GM12872 (cell line): ENCODE results near the gene UBE4A.

Experiments used
- CTCF ChIP-seq: IDR thresholded peaks from 3 replicates; pipeline ENCODE4 v1.5.1; 2011; ENCODE audit warnings: low read depth, mild to moderate bottlenecking, low read length, moderate library complexity; ENCODE audit not compliant: insufficient read depth

UBE4A gene

GRCh38 chr11:118418766-118419165 is 59.4 kb downstream of the UBE4A start:
- TF ChIP-seq CTCF: no peak

DNA sequence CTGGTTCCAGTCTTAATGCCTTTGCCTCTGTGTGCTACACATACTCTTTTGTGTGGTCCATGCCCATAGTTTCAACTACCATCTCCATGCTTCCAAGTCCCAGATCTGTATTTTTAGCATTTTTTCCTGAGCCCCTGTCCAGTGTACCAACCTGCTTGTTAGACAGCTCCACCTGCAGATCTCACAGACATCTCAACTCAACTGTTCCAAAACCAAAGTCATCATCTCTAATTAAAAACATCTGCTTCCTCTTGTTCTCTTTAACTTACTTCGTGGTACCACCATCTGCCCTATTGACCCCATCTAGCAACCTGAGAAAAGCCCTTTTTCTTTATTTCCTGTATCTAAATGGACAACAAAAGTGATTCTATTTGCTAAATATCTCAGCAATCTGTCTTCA is 68.3 kb downstream of the UBE4A start:
- TF ChIP-seq CTCF: no peak

GRCh38 chr11:118430956-118431355 is 71.6 kb downstream of the UBE4A start:
- no peak for TF ChIP-seq CTCF

DNA sequence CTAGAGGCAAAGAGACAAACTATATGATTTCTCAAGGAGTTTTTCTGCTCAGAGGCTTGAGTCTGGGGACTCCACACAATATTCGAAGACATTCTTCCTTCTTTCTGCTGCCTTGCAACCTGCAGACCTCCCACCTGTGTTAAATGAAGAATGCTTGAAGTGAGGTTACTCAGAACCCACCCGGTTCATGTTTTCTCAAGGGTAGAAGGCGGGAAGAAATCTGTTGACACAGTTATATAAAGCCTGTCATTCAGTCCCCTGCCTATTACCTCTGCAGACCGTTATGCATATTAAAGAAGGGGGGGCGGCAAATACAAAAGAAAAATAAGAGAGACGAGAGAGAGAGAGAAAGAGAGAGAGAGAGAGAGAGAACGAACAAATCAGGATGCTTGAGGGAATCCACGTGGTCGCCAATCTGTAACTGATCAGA is 74.7 kb downstream of the UBE4A start:
- no peak for TF ChIP-seq CTCF

DNA sequence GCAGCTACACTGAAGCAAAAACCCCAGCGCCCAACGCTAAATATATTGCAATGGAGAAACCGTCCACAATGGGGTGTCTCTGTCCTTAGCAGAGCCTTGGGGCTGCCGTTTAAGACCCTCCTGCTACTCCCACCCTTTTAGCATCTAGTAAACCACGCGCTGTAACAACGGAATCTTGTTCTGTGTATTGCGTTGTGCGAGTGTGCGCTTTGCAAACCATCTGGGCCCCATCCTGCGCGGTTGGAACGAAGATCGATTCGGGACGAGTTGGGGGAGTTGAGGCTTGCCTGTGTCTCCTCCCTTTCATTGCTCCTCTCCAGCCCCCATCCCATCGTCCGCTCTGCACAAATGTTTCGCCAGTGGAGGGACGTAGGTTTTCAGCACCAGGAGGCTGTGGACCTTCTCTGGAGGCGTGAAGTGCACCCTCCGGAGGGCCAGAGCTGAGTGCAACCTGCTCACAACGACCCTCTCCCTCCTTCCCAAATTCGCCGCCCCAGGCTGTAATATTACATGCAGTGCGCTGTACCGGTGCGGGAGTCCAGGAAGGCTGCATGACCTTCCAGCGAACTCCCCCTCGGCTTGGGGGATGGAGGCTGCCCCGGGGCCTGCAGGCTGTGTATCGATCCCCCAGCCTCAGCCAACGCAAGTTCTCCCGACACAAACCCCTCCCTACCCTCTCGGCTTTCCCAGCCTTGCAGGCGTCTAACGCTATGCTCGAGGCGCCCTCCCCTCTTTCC is 75.3 kb downstream of the UBE4A start:
- peak; percentile 33; the same call in 1 of the 3 replicates for TF ChIP-seq CTCF

GRCh38 chr11:118435290-118435892 is 76.0 kb downstream of the UBE4A start:
- TF ChIP-seq CTCF: no peak

- no peak for TF ChIP-seq CTCF
These were observed 76.7 kb downstream of the UBE4A start, which contains the start of gene KMT2A for GRCh38 chr11:118435893-118436624. KMT2A (plus strand) TSS chr11:118436492; CDS start chr11:118436513, 21 bp downstream.
